ENCODE results near the gene VPS13A.

- TF ChIP-seq CTCF (IDR thresholded peaks at IDR 0.05 in 8 of 11, conservative IDR thresholded peaks at IDR 0.05 in 3 of 11) (no peak), POLR2AphosphoS5 (IDR thresholded peaks at IDR 0.05) (no peak)
Measured at GRCh38 chr9:77290373-77290772, 113.0 kb downstream of the VPS13A start.
